BJ (cell line): Measurements from ENCODE around the gene LRP5. TPM values are rescaled to one million over a fixed set of nuclear protein-coding genes. Genes with fewer than 3 reads are reported as not detected.

ENCODE experiments used
- CTCF ChIA-PET: fragments of 350-600 bp; formaldehyde crosslinking; extraction: SDS; loops from one replicate; lab custom pipeline; 2021; ENCODE audit warnings: antibody characterized with exemption, inconsistent platforms; lab: Yijun Ruan, JAX
- POLR2A ChIA-PET: fragments of 300-600 bp; sonication (Branson Sonifier 250); formaldehyde crosslinking; extraction: SDS; loops from one replicate; lab custom pipeline; 2021; ENCODE audit warnings: antibody characterized with exemption; lab: Charles Lee
- DNase-seq: peaks from one replicate; pipeline ENCODE4 v3.0.0-alpha.2; 2011; ENCODE audit warnings: low read depth
- H3K27me3 ChIP-seq: 2 replicates; pipeline ENCODE4 v1.6.0; 2011; ENCODE audit warnings: low read length; ENCODE audit not compliant: control insufficient read depth, insufficient read depth
- H3K36me3 ChIP-seq: 2 replicates; pipeline ENCODE4 v1.5.1; 2011; ENCODE audit warnings: low read length; ENCODE audit not compliant: control insufficient read depth, insufficient read depth
- H3K4me3 ChIP-seq: 2 replicates; pipeline ENCODE4 v1.5.1; 2011; ENCODE audit warnings: low read depth, mild to moderate bottlenecking, control low read depth, low read length
- polyA minus RNA-seq: library from RNA; depleted of rRNA, polyadenylated mRNA; stranded (reverse); fragments of >200 nt; gene quantifications from 2 replicates; pipeline ENCODE4 v1.2.3, GENCODE V29; 2011; rRNA and poly(A)+ RNA removed
- polyA plus RNA-seq: library from polyadenylated mRNA; depleted of rRNA; stranded (reverse); fragments of >200 nt; gene quantifications from 2 replicates; pipeline ENCODE4 v1.2.3, GENCODE V29; 2011; rRNA removed
- TF ChIP-seq, protein P1 (sequence below): IDR thresholded peaks from 2 replicates; pipeline ENCODE4 v1.5.1; 2011; ENCODE audit warnings: low read depth, mild to moderate bottlenecking, control low read depth, inconsistent platforms, low read length, moderate library complexity; ENCODE audit not compliant: insufficient read depth

The LRP5 gene
- 7.0 and 11.5 TPM in 2 replicates for polyA plus RNA-seq
- 13.7 and 18.2 TPM in 2 replicates for polyA minus RNA-seq

- Histone ChIP-seq H3K4me3 (peak within 1 kb of the TSS; percentile 67), H3K36me3 (no peaks in the 10 kb centered on the region), H3K27me3 (no peaks in the 10 kb centered on the region)
- ChIA-PET CTCF (no interaction called here), POLR2A (interaction anchor here (0.6 kb wide), 1 partner anchor 94 kb away, joined by 5 read pairs; no protein-coding TSS in a partner anchor)
- TF ChIP-seq, protein P1, sequence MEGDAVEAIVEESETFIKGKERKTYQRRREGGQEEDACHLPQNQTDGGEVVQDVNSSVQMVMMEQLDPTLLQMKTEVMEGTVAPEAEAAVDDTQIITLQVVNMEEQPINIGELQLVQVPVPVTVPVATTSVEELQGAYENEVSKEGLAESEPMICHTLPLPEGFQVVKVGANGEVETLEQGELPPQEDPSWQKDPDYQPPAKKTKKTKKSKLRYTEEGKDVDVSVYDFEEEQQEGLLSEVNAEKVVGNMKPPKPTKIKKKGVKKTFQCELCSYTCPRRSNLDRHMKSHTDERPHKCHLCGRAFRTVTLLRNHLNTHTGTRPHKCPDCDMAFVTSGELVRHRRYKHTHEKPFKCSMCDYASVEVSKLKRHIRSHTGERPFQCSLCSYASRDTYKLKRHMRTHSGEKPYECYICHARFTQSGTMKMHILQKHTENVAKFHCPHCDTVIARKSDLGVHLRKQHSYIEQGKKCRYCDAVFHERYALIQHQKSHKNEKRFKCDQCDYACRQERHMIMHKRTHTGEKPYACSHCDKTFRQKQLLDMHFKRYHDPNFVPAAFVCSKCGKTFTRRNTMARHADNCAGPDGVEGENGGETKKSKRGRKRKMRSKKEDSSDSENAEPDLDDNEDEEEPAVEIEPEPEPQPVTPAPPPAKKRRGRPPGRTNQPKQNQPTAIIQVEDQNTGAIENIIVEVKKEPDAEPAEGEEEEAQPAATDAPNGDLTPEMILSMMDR: no peak
- no peak for DNase-seq
Observed at GRCh38 chr11:68312117-68312779, at the start of gene LRP5. Gene LRP5 (plus strand): TSS chr11:68312591. CDS start chr11:68312715, 124 bp downstream.

- peaks cover 52% of the 10 kb centered on the region for H3K36me3 ChIP-seq
- H3K4me3 ChIP-seq: no peak overlapping the region
- no peak for DNase-seq
- H3K27me3 ChIP-seq: no peaks in the 10 kb centered on the region
- POLR2A ChIA-PET: no interaction called here
- TF ChIP-seq, protein P1: no peak
- CTCF ChIA-PET: interaction anchor here (1.3 to 1.7 kb wide), 2 partner anchors 12 to 35 kb away, joined by 4 to 5 read pairs; no protein-coding TSS in a partner anchor
Observed at GRCh38 chr11:68263444-68264035, 48.9 kb upstream of the LRP5 start.

DNA sequence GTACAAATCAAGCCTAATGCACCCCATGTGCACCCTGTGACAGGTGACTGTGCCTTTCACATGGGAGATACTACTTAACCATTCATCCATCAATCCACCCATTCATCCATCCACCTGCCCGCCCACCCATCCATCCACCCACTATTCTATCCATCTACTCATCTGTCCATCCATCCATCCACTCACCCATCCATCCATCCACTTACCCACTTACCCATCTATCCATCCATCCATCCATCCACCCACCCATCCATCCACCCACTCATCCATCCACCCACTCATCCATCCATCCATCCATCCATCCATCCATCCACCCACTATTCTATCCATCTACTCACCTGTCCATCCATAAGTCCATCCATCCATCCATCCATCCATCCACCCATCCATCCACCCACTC lies 48.1 kb upstream of the LRP5 start:
- DNase-seq: no peak
- CTCF ChIA-PET: no interaction called here

DNA sequence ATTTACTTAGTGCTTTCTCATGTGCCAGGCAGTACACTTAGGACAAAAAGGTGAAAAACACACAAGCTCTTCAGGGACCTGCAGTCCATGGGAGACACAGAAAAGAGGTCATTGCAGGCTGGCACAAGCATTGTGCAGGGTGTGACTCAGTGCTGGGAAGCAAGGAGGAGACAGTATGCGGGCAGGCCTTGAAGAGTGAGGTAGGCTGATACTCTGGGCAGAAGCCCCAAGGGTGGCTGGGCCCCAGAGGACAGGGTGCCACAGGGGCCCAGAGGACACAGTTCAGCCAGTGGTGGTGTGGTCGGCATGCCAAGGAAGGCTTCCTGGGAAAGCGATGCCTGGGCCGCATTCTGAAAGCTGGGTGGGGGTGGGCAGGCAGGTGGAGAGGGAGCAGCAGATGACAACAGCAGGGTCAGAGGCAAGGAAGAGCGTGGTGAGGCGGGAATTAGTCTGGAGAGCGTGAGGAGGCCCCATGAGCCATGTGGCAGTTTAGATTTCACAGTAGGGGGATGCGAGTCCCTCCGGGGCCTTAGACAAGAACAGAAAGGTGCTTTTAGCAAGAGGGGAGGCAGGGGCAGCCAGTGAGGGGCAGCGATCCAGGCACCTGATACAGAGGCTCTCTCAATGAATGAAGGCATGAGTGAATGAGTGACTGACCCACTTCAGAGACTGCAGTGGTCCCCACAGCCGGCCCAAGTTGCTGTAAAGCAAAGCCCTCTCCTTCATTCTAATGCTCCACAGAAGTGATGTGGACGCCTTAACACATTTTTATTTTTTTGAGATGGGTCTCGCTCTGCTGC lies 47.5 kb upstream of the LRP5 start:
- ChIA-PET CTCF (interaction anchor here (1.7 kb wide), 2 partner anchors 51 to 53 kb away, joined by 4 read pairs; no protein-coding TSS in a partner anchor), POLR2A (no interaction called here)
- H3K4me3 ChIP-seq: no peak overlapping the region
- no peak for DNase-seq
- TF ChIP-seq, protein P1: no peak
- H3K27me3 ChIP-seq: no peaks in the 10 kb centered on the region
- peaks cover 52% of the 10 kb centered on the region for H3K36me3 ChIP-seq

More for the DNA sequence above, 48.1 kb upstream of the LRP5 start:
- no peaks in the 10 kb centered on the region for H3K27me3 ChIP-seq
- peaks cover 52% of the 10 kb centered on the region for H3K36me3 ChIP-seq
- H3K4me3 ChIP-seq: no peak overlapping the region
- POLR2A ChIA-PET: no interaction called here
- TF ChIP-seq, protein P1: no peak
